Smooth muscle cell (in vitro differentiated cells): ENCODE measurements around the gene OPRM1. TPM values are rescaled to one million over a fixed set of nuclear protein-coding genes. Genes with fewer than 3 reads are reported as not detected.

Source experiments
- DNase-seq: peaks from one replicate; lab custom pipeline; 2025; ENCODE audit not compliant: unreplicated experiment; lab: John Stamatoyannopoulos, UW
- H2AFZ ChIP-seq: fragments of 200-600 bp; sonication (generic); 2 replicates; pipeline ENCODE4 v1.6.0; 2016; ENCODE audit warnings: antibody characterized with exemption, low read depth, mild to moderate bottlenecking
- H3F3A ChIP-seq: fragments of 200-600 bp; sonication (generic); 2 replicates; pipeline ENCODE4 v1.6.0; 2017; ENCODE audit warnings: antibody characterized with exemption, low read depth
- H3K27ac ChIP-seq: fragments of 200-600 bp; sonication (generic); 2 replicates; pipeline ENCODE4 v1.5.1; 2016; ENCODE audit warnings: low read depth, mild to moderate bottlenecking
- H3K27me3 ChIP-seq: fragments of 200-600 bp; sonication (generic); 2 replicates; pipeline ENCODE4 v1.6.1; 2016; ENCODE audit warnings: low read depth, mild to moderate bottlenecking
- H3K36me3 ChIP-seq: fragments of 200-600 bp; sonication (generic); 2 replicates; pipeline ENCODE4 v1.5.1; 2016; ENCODE audit warnings: low read depth
- H3K4me1 ChIP-seq: fragments of 200-600 bp; sonication (generic); 2 replicates; pipeline ENCODE4 v1.5.1; 2016; ENCODE audit warnings: low read depth
- H3K4me2 ChIP-seq: fragments of 200-600 bp; sonication (generic); 2 replicates; pipeline ENCODE4 v1.6.0; 2016; ENCODE audit warnings: mild to moderate bottlenecking
- H3K4me3 ChIP-seq: fragments of 200-600 bp; sonication (generic); 2 replicates; pipeline ENCODE4 v1.5.1; 2016; ENCODE audit warnings: mild to moderate bottlenecking
- H3K79me2 ChIP-seq: fragments of 200-600 bp; sonication (generic); 2 replicates; pipeline ENCODE4 v1.6.0; 2016; ENCODE audit warnings: low read depth, mild to moderate bottlenecking
- H3K9ac ChIP-seq: fragments of 200-600 bp; sonication (generic); 2 replicates; pipeline ENCODE4 v1.6.0; 2016; ENCODE audit warnings: low read depth
- H3K9me3 ChIP-seq: fragments of 200-600 bp; sonication (generic); replicated peaks from 2 replicates; pipeline ENCODE4 v1.5.1; 2016; ENCODE audit warnings: low read depth
- H4K20me1 ChIP-seq: fragments of 200-600 bp; sonication (generic); 2 replicates; pipeline ENCODE4 v1.6.0; 2016; ENCODE audit warnings: low read depth
- CTCF ChIP-seq: fragments of 200-600 bp; sonication (generic); IDR thresholded peaks from 2 replicates; pipeline ENCODE4 v1.5.1; 2017; ENCODE audit warnings: borderline replicate concordance, mild to moderate bottlenecking, antibody characterized with exemption; ENCODE audit not compliant: insufficient read depth, poor library complexity, severe bottlenecking
- WGBS: methylation state at CpG from one replicate; pipeline ENCODE4 v1.1.7; 2016; ENCODE audit warnings: low lambda C conversion rate; 5-methylcytosine and 5-hydroxymethylcytosine counted together
- polyA plus RNA-seq: library from polyadenylated mRNA; unstranded; fragments of >200 nt; fragmentation: Nextera tagmentation; extraction: Ambion mirVana; gene quantifications from 2 replicates; pipeline ENCODE4 v1.2.1, GENCODE V29; 2016
- total RNA-seq: library from RNA; depleted of rRNA; stranded (reverse); fragments of >200 nt; gene quantifications from 2 replicates; pipeline ENCODE4 v1.2.3, GENCODE V29; 2014

The OPRM1 gene
- total and polyA plus RNA-seq, 2 experiments from 2014 or later = not detected

GRCh38 chr6:154053141-154053540, 14.1 kb downstream of the OPRM1 start:
- no peak overlapping the region for H2AFZ ChIP-seq
- no peaks in the 10 kb centered on the region for H4K20me1 ChIP-seq
- H3K36me3 ChIP-seq = no peaks in the 10 kb centered on the region
- no peak overlapping the region for H3K27ac ChIP-seq
- no peaks in the 10 kb centered on the region for H3K79me2 ChIP-seq
- H3K27me3 ChIP-seq = no peaks in the 10 kb centered on the region
- H3K4me2 ChIP-seq = no peak overlapping the region
- no peaks in the 10 kb centered on the region for H3K9me3 ChIP-seq
- no peaks in the 10 kb centered on the region for H3K4me1 ChIP-seq
- no peak for DNase-seq
- no peak overlapping the region for H3K9ac ChIP-seq
- no peak overlapping the region for H3K4me3 ChIP-seq
- 36% methylated on average over 1 of the region's 1 CpG for WGBS
- TF ChIP-seq CTCF = no peak
- no peaks in the 10 kb centered on the region for H3F3A ChIP-seq

GRCh38 chr6:154056536-154056935, 17.5 kb downstream of the OPRM1 start:
- Histone ChIP-seq H3K27ac (no peak overlapping the region), H3K36me3 (no peaks in the 10 kb centered on the region), H3K9ac (no peak overlapping the region), H2AFZ (no peak overlapping the region), H3K4me3 (no peak overlapping the region), H3F3A (no peaks in the 10 kb centered on the region), H3K9me3 (no peaks in the 10 kb centered on the region), H3K27me3 (no peaks in the 10 kb centered on the region), H4K20me1 (no peaks in the 10 kb centered on the region), H3K4me1 (no peaks in the 10 kb centered on the region), H3K79me2 (no peaks in the 10 kb centered on the region), H3K4me2 (no peak overlapping the region)
- no peak for TF ChIP-seq CTCF
- no peak for DNase-seq
- WGBS = 92% methylated on average over 5 of the region's 5 CpGs

GRCh38 chr6:154057098-154057497, 18.1 kb downstream of the OPRM1 start:
- no peaks in the 10 kb centered on the region for H3K79me2 ChIP-seq
- no peak overlapping the region for H3K9ac ChIP-seq
- no peak overlapping the region for H3K4me2 ChIP-seq
- no peak overlapping the region for H3K4me3 ChIP-seq
- H4K20me1 ChIP-seq = no peaks in the 10 kb centered on the region
- H3K4me1 ChIP-seq = no peaks in the 10 kb centered on the region
- TF ChIP-seq CTCF = no peak
- H3K27me3 ChIP-seq = no peaks in the 10 kb centered on the region
- WGBS = 82% methylated on average over 1 of the region's 1 CpG
- no peak overlapping the region for H3K27ac ChIP-seq
- no peaks in the 10 kb centered on the region for H3K9me3 ChIP-seq
- H2AFZ ChIP-seq = no peak overlapping the region
- H3F3A ChIP-seq = no peaks in the 10 kb centered on the region
- DNase-seq = no peak
- no peaks in the 10 kb centered on the region for H3K36me3 ChIP-seq

GRCh38 chr6:154058963-154059680, 20.1 kb downstream of the OPRM1 start:
- H3K27me3 ChIP-seq = no peaks in the 10 kb centered on the region
- no peak overlapping the region for H3K4me3 ChIP-seq
- no peak overlapping the region for H3K27ac ChIP-seq
- whole genome bisulfite sequencing = 76% methylated on average over 4 of the region's 4 CpGs
- no peaks in the 10 kb centered on the region for H3K36me3 ChIP-seq
- H3K9ac ChIP-seq = no peak overlapping the region
- no peak overlapping the region for H2AFZ ChIP-seq
- no peaks in the 10 kb centered on the region for H3F3A ChIP-seq
- H4K20me1 ChIP-seq = no peaks in the 10 kb centered on the region
- no peak for TF ChIP-seq CTCF
- H3K9me3 ChIP-seq = no peaks in the 10 kb centered on the region
- no peak overlapping the region for H3K4me2 ChIP-seq
- no peak for DNase-seq
- H3K4me1 ChIP-seq = no peaks in the 10 kb centered on the region
- no peaks in the 10 kb centered on the region for H3K79me2 ChIP-seq
